Measurements from ENCODE around the gene DDR2. TPM values are rescaled to one million over a fixed set of nuclear protein-coding genes. Genes with fewer than 3 reads are reported as not detected.

The DDR2 gene
- total RNA-seq, 1 donor from 2014 or later, result 3.9 TPM

- Mint-ChIP-seq H3K4me1 (no peaks in the 10 kb centered on the region), H3K4me3 (no peak overlapping the region), H3K27ac (ENCODE audit: unreplicated experiment) (no peak overlapping the region), H3K9me3 (no peaks in the 10 kb centered on the region), H3K36me3 (ENCODE audit: low read depth) (no peaks in the 10 kb centered on the region), H3K27me3 (ENCODE audit: low read depth) (no peaks in the 10 kb centered on the region)
- no peak for DNase-seq (ENCODE audit: low read depth, low spot score)
- no peak for TF ChIP-seq CTCF (conservative IDR thresholded peaks at IDR 0.05)
These were observed 77.0 kb downstream of the DDR2 start for GRCh38 chr1:162709132-162709860.

DNA sequence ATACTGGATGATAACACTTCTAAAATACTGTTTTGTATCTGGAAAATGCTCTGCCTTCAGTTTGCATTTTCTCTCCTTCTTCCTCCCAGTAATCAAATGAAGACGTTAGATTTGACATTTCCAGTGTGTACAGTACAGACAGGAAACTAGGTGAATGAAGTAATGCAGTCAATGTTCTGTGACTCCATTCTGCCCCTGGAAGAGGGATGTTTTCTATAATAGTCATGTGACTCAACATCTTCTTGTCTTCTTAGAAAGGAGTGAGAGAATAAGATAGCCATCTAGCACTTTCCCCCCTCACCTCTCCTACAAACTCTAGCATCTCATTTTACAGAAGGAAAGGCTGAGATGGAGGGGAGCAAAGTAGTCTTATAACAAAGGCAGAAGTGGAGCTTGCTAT is 77.6 kb downstream of the DDR2 start:
- DNase-seq (ENCODE audit: low read depth, low spot score), result no peak
- Mint-ChIP-seq H3K4me1 (no peaks in the 10 kb centered on the region), H3K36me3 (ENCODE audit: low read depth) (no peaks in the 10 kb centered on the region), H3K4me3 (no peak overlapping the region), H3K9me3 (no peaks in the 10 kb centered on the region), H3K27ac (ENCODE audit: unreplicated experiment) (no peak overlapping the region), H3K27me3 (ENCODE audit: low read depth) (no peaks in the 10 kb centered on the region)
- TF ChIP-seq CTCF (conservative IDR thresholded peaks at IDR 0.05), result no peak

GRCh38 chr1:162710345-162710744 is 78.1 kb downstream of the DDR2 start:
- no peak for TF ChIP-seq CTCF (conservative IDR thresholded peaks at IDR 0.05)
- H3K4me1 Mint-ChIP-seq, result no peaks in the 10 kb centered on the region
- no peak overlapping the region for H3K27ac Mint-ChIP-seq (ENCODE audit: unreplicated experiment)
- no peaks in the 10 kb centered on the region for H3K27me3 Mint-ChIP-seq (ENCODE audit: low read depth)
- H3K9me3 Mint-ChIP-seq, result no peaks in the 10 kb centered on the region
- H3K4me3 Mint-ChIP-seq, result no peak overlapping the region
- no peaks in the 10 kb centered on the region for H3K36me3 Mint-ChIP-seq (ENCODE audit: low read depth)
- DNase-seq (ENCODE audit: low read depth, low spot score), result no peak

DNA sequence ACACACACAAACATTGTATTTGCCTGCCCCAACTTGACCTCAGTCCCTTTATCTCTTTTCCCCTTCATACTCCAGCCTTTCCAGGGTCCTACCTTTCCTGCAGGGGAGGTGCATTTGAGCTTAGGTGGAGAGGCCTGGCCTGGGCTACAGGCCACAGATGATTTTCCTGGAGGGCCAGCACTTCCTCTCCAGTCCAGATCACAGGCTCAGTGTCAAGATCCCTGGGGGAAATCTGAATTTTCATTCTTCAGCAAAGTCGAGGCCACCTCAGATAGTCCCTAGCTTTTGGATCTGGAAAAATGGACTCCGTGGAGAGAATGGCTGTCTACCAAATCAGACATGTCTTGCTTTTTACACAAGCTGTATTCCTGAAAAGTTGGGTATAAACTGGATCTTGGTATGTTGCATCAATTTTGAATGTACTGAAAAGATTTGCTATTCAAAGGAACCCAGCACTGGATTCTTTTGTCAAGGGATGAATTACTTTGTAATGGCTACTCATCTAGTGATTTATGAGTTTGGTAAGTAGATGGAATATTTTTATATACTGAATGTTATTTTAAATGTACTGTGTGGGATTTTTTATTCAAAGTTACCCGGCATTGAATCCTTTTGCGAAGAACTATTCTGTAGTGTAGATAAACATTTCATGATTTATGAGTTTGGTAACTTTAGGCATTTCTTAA is 78.7 kb downstream of the DDR2 start:
- Mint-ChIP-seq H3K9me3 (no peaks in the 10 kb centered on the region), H3K27ac (ENCODE audit: unreplicated experiment) (no peak overlapping the region), H3K36me3 (ENCODE audit: low read depth) (no peaks in the 10 kb centered on the region), H3K4me3 (no peak overlapping the region), H3K27me3 (ENCODE audit: low read depth) (no peaks in the 10 kb centered on the region), H3K4me1 (no peaks in the 10 kb centered on the region)
- DNase-seq (ENCODE audit: low read depth, low spot score), result no peak
- no peak for TF ChIP-seq CTCF (conservative IDR thresholded peaks at IDR 0.05)

DNA sequence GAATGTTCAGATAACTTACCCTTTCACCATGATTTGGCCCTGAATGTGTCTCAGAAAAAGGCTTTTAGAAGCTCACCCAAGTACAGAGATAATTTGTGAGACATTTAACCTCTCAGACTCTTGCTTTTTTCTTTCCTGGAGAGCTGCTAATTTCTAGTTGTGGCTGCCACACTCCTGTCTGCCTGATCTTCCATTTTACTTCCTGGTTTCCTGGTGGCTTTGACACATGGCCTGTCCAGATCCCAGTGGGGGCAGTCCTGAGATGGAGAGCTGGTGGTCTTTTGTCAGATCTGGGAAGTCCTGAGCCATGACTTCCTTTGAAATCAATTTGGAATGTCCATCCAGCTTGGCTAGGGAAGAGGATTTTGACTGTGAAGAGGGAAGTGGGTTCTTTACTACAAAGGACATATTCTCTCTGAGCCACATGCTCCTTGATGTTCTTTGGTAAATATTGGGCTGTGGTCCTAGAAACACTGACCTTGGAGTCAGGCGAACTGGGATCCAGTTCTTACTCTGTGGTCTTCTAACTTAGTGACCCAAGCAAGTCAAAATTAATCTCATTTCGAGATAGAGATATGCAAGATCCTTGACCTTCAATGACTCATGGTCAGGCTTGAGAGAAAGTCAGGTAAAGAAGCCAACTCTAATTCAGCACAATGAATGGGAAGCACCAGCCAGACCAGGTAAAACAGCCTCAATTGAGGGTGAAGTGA is 80.2 kb downstream of the DDR2 start:
- DNase-seq (ENCODE audit: low read depth, low spot score), result no peak
- H3K4me3 Mint-ChIP-seq, result no peak overlapping the region
- no peak overlapping the region for H3K27ac Mint-ChIP-seq (ENCODE audit: unreplicated experiment)
- no peaks in the 10 kb centered on the region for H3K9me3 Mint-ChIP-seq
- H3K27me3 Mint-ChIP-seq (ENCODE audit: low read depth), result no peaks in the 10 kb centered on the region
- H3K36me3 Mint-ChIP-seq (ENCODE audit: low read depth), result no peaks in the 10 kb centered on the region
- no peaks in the 10 kb centered on the region for H3K4me1 Mint-ChIP-seq
- no peak for TF ChIP-seq CTCF (conservative IDR thresholded peaks at IDR 0.05)

Data from neural crest cell (in vitro differentiated cells).